Panc1 (cell line): Measurements from ENCODE around the gene PHF21A. TPM values are rescaled to one million over a fixed set of nuclear protein-coding genes. Genes with fewer than 3 reads are reported as not detected.
A peak's percentile ranks its signal among the peaks of the same experiment; 100 is the strongest.

Experiments
- ATAC-seq: fragments of 200-7000 bp; cut with Tn5 transposase; 2 replicates; pipeline ENCODE4 v1.9.1; 2020; ENCODE audit warnings: mild to moderate bottlenecking, moderate library complexity
- BruUV-seq: library from RNA; stranded (reverse); fragments of 400-500 nt; replicated peaks from 2 replicates; lab custom pipeline; 2021; lab: Mats Ljungman, UMichigan
- CTCF ChIA-PET: fragments of 300-600 bp; sonication (Branson Sonifier 250); formaldehyde crosslinking; loops from one replicate; lab custom pipeline; 2022; ENCODE audit warnings: antibody characterized with exemption; lab: Charles Lee
- POLR2A ChIA-PET: fragments of 300-600 bp; sonication (Branson Sonifier 250); formaldehyde crosslinking; loops from one replicate; lab custom pipeline; 2022; ENCODE audit warnings: antibody characterized with exemption; lab: Charles Lee
- DNase-seq: peaks from one replicate; pipeline ENCODE4 v3.0.0-alpha.2; 2010; ENCODE audit warnings: low read depth, low spot score
- H3K27ac ChIP-seq: 2 replicates; pipeline ENCODE4 v1.5.1; 2011; ENCODE audit warnings: mild to moderate bottlenecking, low read length, inconsistent platforms
- H3K27me3 ChIP-seq: fragments of 200-500 bp; sonication (Bioruptor generic); 2 replicates; pipeline ENCODE4 v1.6.0; 2014; ENCODE audit warnings: low read length, inconsistent platforms; ENCODE audit not compliant: control insufficient read depth, insufficient read depth
- H3K36me3 ChIP-seq: fragments of 200-500 bp; sonication (Bioruptor generic); 2 replicates; pipeline ENCODE4 v1.5.1; 2014; ENCODE audit warnings: inconsistent platforms, mild to moderate bottlenecking, low read length, moderate library complexity; ENCODE audit not compliant: control insufficient read depth, insufficient read depth
- H3K4me1 ChIP-seq: 2 replicates; pipeline ENCODE4 v1.5.1; 2011; ENCODE audit warnings: inconsistent platforms, mild to moderate bottlenecking, low read length, moderate library complexity; ENCODE audit not compliant: control insufficient read depth, insufficient read depth
- H3K4me3 ChIP-seq, 2 experiments: 2 replicates each; pipeline ENCODE4 v1.5.1; 2011 to 2012; ENCODE audit warnings: low read depth in 2 of 2, low read length in 2 of 2, mild to moderate bottlenecking in 2 of 2, inconsistent platforms in 1 of 2, moderate library complexity in 1 of 2
- H3K9me3 ChIP-seq: fragments of 200-500 bp; sonication (Bioruptor generic); 2 replicates; pipeline ENCODE4 v1.5.1; 2014; ENCODE audit warnings: low read depth, mild to moderate bottlenecking, inconsistent platforms, low read length, moderate library complexity; ENCODE audit not compliant: control insufficient read depth, insufficient read depth
- CTCF ChIP-seq: fragments of 450-650 bp; IDR thresholded peaks from 2 replicates; pipeline ENCODE4 v1.5.1; 2017; ENCODE audit warnings: mild to moderate bottlenecking
- POLR2AphosphoS5 ChIP-seq: IDR thresholded peaks from 2 replicates; pipeline ENCODE4 v1.6.1; 2012; ENCODE audit warnings: mild to moderate bottlenecking, low read depth, low read length, moderate library complexity
- REST ChIP-seq, 2 experiments: IDR thresholded peaks; 2 replicates each; pipeline ENCODE4 v1.6.1; 2011 to 2012; ENCODE audit warnings: low read depth in 2 of 2, control low read depth in 1 of 2, low read length in 1 of 2, mild to moderate bottlenecking in 1 of 2, moderate library complexity in 1 of 2; ENCODE audit not compliant: insufficient read depth in 1 of 2
- SIN3A ChIP-seq: IDR thresholded peaks from 2 replicates; pipeline ENCODE4 v1.6.1; 2012; ENCODE audit warnings: low read depth, mild to moderate bottlenecking, low read length, moderate library complexity, borderline replicate concordance; ENCODE audit not compliant: insufficient read depth
- TCF7L2 ChIP-seq: IDR thresholded peaks from 2 replicates; pipeline ENCODE4 v1.6.1; 2011; ENCODE audit warnings: mild to moderate bottlenecking, low read depth, low read length, inconsistent platforms
- in situ Hi-C: cut with HindIII; loops from 2 replicates; pipeline ENCODE4 v1.10.0; 2016; ENCODE audit warnings: low sequenced_read_pairs, low pct_unique_long_range_greater_than_20kb
- intact Hi-C: fragments of 100-400 bp; cut with micrococcal nuclease; formaldehyde crosslinking; loops from one replicate; pipeline ENCODE4 v1.10.0; 2022; ENCODE audit not compliant: unreplicated experiment
- total RNA-seq: library from RNA; stranded (reverse); gene quantifications from one replicate; pipeline ENCODE4 v1.2.1, GENCODE V29; 2021; ENCODE audit not compliant: unreplicated experiment

The PHF21A gene
- total RNA-seq, 1 experiment from 2014 or later, result 45.7 TPM

GRCh38 chr11:45897556-45897955, 223.7 kb downstream of the PHF21A start:
- DNase-seq (no peak), ATAC-seq (no peak)
- in situ Hi-C loops, result no loop called here
- Histone ChIP-seq H3K9me3 (no peaks in the 10 kb centered on the region), H3K4me1 (peaks cover 6% of the 10 kb centered on the region; the same call in 1 of the 2 replicates), H3K27me3 (no peaks in the 10 kb centered on the region), H3K27ac (no peak overlapping the region), H3K4me3 (no peak overlapping the region), H3K36me3 (no peaks in the 10 kb centered on the region)
- BruUV-seq, result no TSS peak
- ChIA-PET CTCF (no interaction called here), POLR2A (no interaction called here)
- intact Hi-C loops, result no loop called here
- TF ChIP-seq POLR2AphosphoS5 (no peak), CTCF (no peak), REST (IDR thresholded peaks at IDR 0.05; ENCODE audit: insufficient read depth in 1 of 2, low read depth in 2 of 2, low read length in 1 of 2) (no peak), TCF7L2 (no peak), SIN3A (no peak)

- ATAC-seq (no peak), DNase-seq (no peak)
- in situ Hi-C loops, result no loop called here
- no TSS peak for BruUV-seq
- TF ChIP-seq REST (IDR thresholded peaks at IDR 0.05; ENCODE audit: insufficient read depth in 1 of 2, low read depth in 2 of 2, low read length in 1 of 2) (peak in 1 of 2 experiments; percentile 44; a peak in 2 of 4 replicates), TCF7L2 (no peak)
- Histone ChIP-seq H3K27me3 (no peaks in the 10 kb centered on the region), H3K36me3 (no peaks in the 10 kb centered on the region), H3K9me3 (no peaks in the 10 kb centered on the region), H3K4me3 (no peak overlapping the region), H3K4me1 (peaks cover 6% of the 10 kb centered on the region; the same call in 1 of the 2 replicates), H3K27ac (no peak overlapping the region)
- ChIA-PET POLR2A (interaction anchor here (0.6 kb wide), 1 partner anchor 134 kb away, joined by 3 read pairs; no protein-coding TSS in a partner anchor), CTCF (no interaction called here)
- intact Hi-C loops, result no loop called here
Observed at GRCh38 chr11:45896422-45896984, 224.8 kb downstream of the PHF21A start.
